Measurements from ENCODE around the gene EEF1AKMT3.

DNA sequence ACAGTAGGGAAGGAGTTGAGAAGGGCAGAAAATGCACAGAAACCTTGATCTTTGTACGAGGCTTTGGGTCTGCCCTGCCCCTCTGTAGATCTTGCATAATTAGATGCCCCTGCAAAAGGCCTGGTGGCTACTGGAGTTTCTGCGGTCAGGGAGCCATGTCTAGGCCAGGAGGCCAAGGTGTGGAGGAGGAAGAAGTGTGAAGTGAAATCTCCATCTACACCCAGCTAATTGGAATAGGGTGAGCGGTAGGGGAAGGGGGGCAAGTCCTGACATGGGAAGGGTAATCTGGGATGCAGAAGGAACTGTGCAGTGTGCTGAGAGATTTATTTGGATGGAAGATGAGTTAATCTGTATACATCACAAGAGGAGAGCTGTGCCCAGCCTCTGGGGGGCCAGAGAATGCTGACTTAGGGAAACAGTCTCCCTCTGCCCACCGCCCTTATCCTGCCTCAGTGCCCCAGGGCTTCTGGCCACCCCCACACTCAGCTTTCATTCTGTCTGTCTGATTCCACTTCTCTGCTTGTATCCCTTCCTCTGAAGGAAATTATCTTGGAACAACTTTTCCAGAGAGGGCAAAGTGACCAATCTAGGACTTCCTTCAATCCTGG is 10.9 kb upstream of the EEF1AKMT3 start:
- TF ChIP-seq, protein P1, sequence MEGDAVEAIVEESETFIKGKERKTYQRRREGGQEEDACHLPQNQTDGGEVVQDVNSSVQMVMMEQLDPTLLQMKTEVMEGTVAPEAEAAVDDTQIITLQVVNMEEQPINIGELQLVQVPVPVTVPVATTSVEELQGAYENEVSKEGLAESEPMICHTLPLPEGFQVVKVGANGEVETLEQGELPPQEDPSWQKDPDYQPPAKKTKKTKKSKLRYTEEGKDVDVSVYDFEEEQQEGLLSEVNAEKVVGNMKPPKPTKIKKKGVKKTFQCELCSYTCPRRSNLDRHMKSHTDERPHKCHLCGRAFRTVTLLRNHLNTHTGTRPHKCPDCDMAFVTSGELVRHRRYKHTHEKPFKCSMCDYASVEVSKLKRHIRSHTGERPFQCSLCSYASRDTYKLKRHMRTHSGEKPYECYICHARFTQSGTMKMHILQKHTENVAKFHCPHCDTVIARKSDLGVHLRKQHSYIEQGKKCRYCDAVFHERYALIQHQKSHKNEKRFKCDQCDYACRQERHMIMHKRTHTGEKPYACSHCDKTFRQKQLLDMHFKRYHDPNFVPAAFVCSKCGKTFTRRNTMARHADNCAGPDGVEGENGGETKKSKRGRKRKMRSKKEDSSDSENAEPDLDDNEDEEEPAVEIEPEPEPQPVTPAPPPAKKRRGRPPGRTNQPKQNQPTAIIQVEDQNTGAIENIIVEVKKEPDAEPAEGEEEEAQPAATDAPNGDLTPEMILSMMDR (conservative IDR thresholded peaks at IDR 0.05; ENCODE audit: low read length): no peak
- TF ChIP-seq EZH2phosphoT487 (IDR thresholded peaks at IDR 0.05; ENCODE audit: borderline replicate concordance): no peak

All from Loucy (cell line).